ENCODE measurements around the gene SHH. TPM values are rescaled to one million over a fixed set of nuclear protein-coding genes. Genes with fewer than 3 reads are reported as not detected.
A peak's percentile ranks its signal among the peaks of the same experiment; 100 is the strongest.
"Not testable (repeated sequence)": the region's sequence is repeated elsewhere in the genome, so short reads cannot be mapped to it uniquely, and the experiment has no call there.

Gene SHH
- total RNA-seq, 1 donor from 2014 or later = 16.7 TPM

GRCh38 chr7:155829796-155830470 lies 17.7 kb upstream of the SHH start:
- ATAC-seq = no peak
- intact Hi-C loops (cut with DNase I) = loop anchor here (5.0 kb wide), 1 partner anchor 973 kb away; no protein-coding TSS in a partner anchor
- DNase-seq (ENCODE audit: low spot score) = no peak

GRCh38 chr7:155825336-155825735 lies 13.1 kb upstream of the SHH start:
- intact Hi-C loops (cut with DNase I) = no loop called here
- ATAC-seq (no peak), DNase-seq (ENCODE audit: low spot score) (no peak)

GRCh38 chr7:155824227-155824886 lies 12.1 kb upstream of the SHH start:
- no peak for DNase-seq (ENCODE audit: low spot score)
- ATAC-seq = no peak
- intact Hi-C loops (cut with DNase I) = no loop called here

GRCh38 chr7:155821851-155822250 lies 9.6 kb upstream of the SHH start:
- intact Hi-C loops (cut with DNase I) = no loop called here
- no peak for ATAC-seq
- no peak for DNase-seq (ENCODE audit: low spot score)

GRCh38 chr7:155820788-155821187 lies 8.5 kb upstream of the SHH start:
- intact Hi-C loops (cut with DNase I) = no loop called here
- ATAC-seq (no peak), DNase-seq (ENCODE audit: low spot score) (no peak)

- DNase-seq (ENCODE audit: low spot score) (no peak), ATAC-seq (no peak)
- intact Hi-C loops (cut with DNase I) = no loop called here
These were observed 8.0 kb upstream of the SHH start for GRCh38 chr7:155820246-155820645.

- DNase-seq (ENCODE audit: low spot score) (no peak), ATAC-seq (no peak)
- intact Hi-C loops (cut with DNase I) = loop anchor here (10.0 kb wide), 1 partner anchor 646 kb away; no protein-coding TSS in a partner anchor
These were observed 6.9 kb upstream of the SHH start for GRCh38 chr7:155819186-155819585.

GRCh38 chr7:155818820-155819168 lies 6.5 kb upstream of the SHH start:
- intact Hi-C loops (cut with DNase I) = loop anchor here (10.0 kb wide), 1 partner anchor 646 kb away; no protein-coding TSS in a partner anchor
- ATAC-seq (no peak), DNase-seq (ENCODE audit: low spot score) (no peak)

- no peak for DNase-seq (ENCODE audit: low spot score)
- intact Hi-C loops (cut with DNase I) = loop anchor here (10.0 kb wide), 1 partner anchor 647 kb away; no protein-coding TSS in a partner anchor
- no peak for ATAC-seq
These were observed 6.0 kb upstream of the SHH start for GRCh38 chr7:155818154-155818819.

GRCh38 chr7:155817515-155817914 lies 5.3 kb upstream of the SHH start:
- intact Hi-C loops (cut with DNase I) = loop anchor here (10.0 kb wide), 1 partner anchor 647 kb away; no protein-coding TSS in a partner anchor
- ATAC-seq = not testable (repeated sequence)

GRCh38 chr7:155816996-155817395 lies 4.7 kb upstream of the SHH start:
- intact Hi-C loops (cut with DNase I) = loop anchor here (10.0 kb wide), 1 partner anchor 648 kb away; no protein-coding TSS in a partner anchor
- ATAC-seq (no peak), DNase-seq (ENCODE audit: low spot score) (no peak)

More at GRCh38 chr7:155817515-155817914, 5.3 kb upstream of the SHH start:
- not testable (repeated sequence) for DNase-seq (ENCODE audit: low spot score)

- DNase-seq (ENCODE audit: low spot score) (no peak), ATAC-seq (no peak)
- intact Hi-C loops (cut with DNase I) = loop anchor here (10.0 kb wide), 1 partner anchor 649 kb away; no protein-coding TSS in a partner anchor
These were observed 3.9 kb upstream of the SHH start for GRCh38 chr7:155816192-155816508.

- ATAC-seq = peak; percentile 57
- no peak for DNase-seq (ENCODE audit: low spot score)
- intact Hi-C loops (cut with DNase I) = loop anchor here (10.0 kb wide), 1 partner anchor 649 kb away; no protein-coding TSS in a partner anchor
These were observed 3.3 kb upstream of the SHH start for GRCh38 chr7:155815332-155816191.

- intact Hi-C loops (cut with DNase I) = loop anchor here (10.0 kb wide), 1 partner anchor 650 kb away; no protein-coding TSS in a partner anchor
These were observed 2.3 kb upstream of the SHH start for GRCh38 chr7:155814316-155815276.

GRCh38 chr7:155813546-155814315 lies 1.5 kb upstream of the SHH start:
- intact Hi-C loops (cut with DNase I) = loop anchor here (10.0 kb wide), 1 partner anchor 651 kb away; no protein-coding TSS in a partner anchor
- DNase-seq (ENCODE audit: low spot score) (no peak), ATAC-seq (no peak)

More at GRCh38 chr7:155814316-155815276, 2.3 kb upstream of the SHH start:
- ATAC-seq (no peak), DNase-seq (ENCODE audit: low spot score) (no peak)

GRCh38 chr7:155813125-155813524 lies 862 bp upstream of the SHH start:
- ATAC-seq (no peak), DNase-seq (ENCODE audit: low spot score) (no peak)
- intact Hi-C loops (cut with DNase I) = loop anchor here (10.0 kb wide), 1 partner anchor 652 kb away; no protein-coding TSS in a partner anchor

- DNase-seq (ENCODE audit: low spot score) = no peak
- intact Hi-C loops (cut with DNase I) = loop anchor here (10.0 kb wide), 1 partner anchor 653 kb away; no protein-coding TSS in a partner anchor
- ATAC-seq = no peak
These were observed 736 bp downstream of the SHH start for GRCh38 chr7:155811560-155811894.
